Neural cell (in vitro differentiated cells): ENCODE results near the gene SMIM14. TPM values are rescaled to one million over a fixed set of nuclear protein-coding genes. Genes with fewer than 3 reads are reported as not detected.
"Not testable (repeated sequence)": the region's sequence is repeated elsewhere in the genome, so short reads cannot be mapped to it uniquely, and the experiment has no call there.

ENCODE experiments used
- H2AFZ ChIP-seq: fragments of 200-600, 300-800 bp; sonication (generic), shearing (Covaris generic); 2 replicates; pipeline ENCODE4 v1.6.0; 2014; ENCODE audit warnings: low read depth, mild to moderate bottlenecking, antibody characterized with exemption, low read length, moderate library complexity
- H3F3A ChIP-seq: fragments of 200-600 bp; shearing (Covaris generic); 2 replicates; pipeline ENCODE4 v1.6.1; 2016; ENCODE audit warnings: mild to moderate bottlenecking, moderate library complexity, mixed read lengths, antibody characterized with exemption, low read length; ENCODE audit not compliant: insufficient read depth, poor library complexity, severe bottlenecking
- H3K27ac ChIP-seq: fragments of 200-600, 300-800 bp; sonication (generic), shearing (Covaris generic); 2 replicates; pipeline ENCODE4 v1.5.1; 2014; ENCODE audit warnings: mild to moderate bottlenecking, low read length, moderate library complexity
- H3K27me3 ChIP-seq: fragments of 300-800, 200-600 bp; sonication (generic), shearing (Covaris generic); 2 replicates; pipeline ENCODE4 v1.6.0; 2014; ENCODE audit warnings: mild to moderate bottlenecking, low read depth, low read length, moderate library complexity; ENCODE audit not compliant: insufficient read depth
- H3K36me3 ChIP-seq: fragments of 300-800, 200-600 bp; sonication (generic), shearing (Covaris generic); 2 replicates; pipeline ENCODE4 v1.5.1; 2014; ENCODE audit warnings: mild to moderate bottlenecking, antibody characterized with exemption, low read length, moderate library complexity; ENCODE audit not compliant: insufficient read depth
- H3K4me2 ChIP-seq: fragments of 300-800, 200-600 bp; sonication (generic), shearing (Covaris generic); 2 replicates; pipeline ENCODE4 v1.6.0; 2014; ENCODE audit warnings: mild to moderate bottlenecking, low read length
- H3K4me3 ChIP-seq: fragments of 300-800, 200-600 bp; sonication (generic), shearing (Covaris generic); 2 replicates; pipeline ENCODE4 v1.5.1; 2014; ENCODE audit warnings: mild to moderate bottlenecking, low read length, moderate library complexity
- H3K79me2 ChIP-seq: fragments of 200-600 bp; shearing (Covaris generic); replicated peaks from 2 replicates; pipeline ENCODE4 v1.6.0; 2014; ENCODE audit warnings: mild to moderate bottlenecking, low read length, moderate library complexity; ENCODE audit not compliant: insufficient read depth
- H3K9ac ChIP-seq: fragments of 300-800, 200-600 bp; sonication (generic), shearing (Covaris generic); 2 replicates; pipeline ENCODE4 v1.6.1; 2016; ENCODE audit warnings: mild to moderate bottlenecking, low read length, mixed read lengths
- H3K9me2 ChIP-seq: fragments of 200-600 bp; shearing (Covaris generic); 2 replicates; pipeline ENCODE4 v1.6.1; 2016; ENCODE audit warnings: mild to moderate bottlenecking, low read length, mixed read lengths; ENCODE audit not compliant: insufficient read depth
- H3K9me3 ChIP-seq: fragments of 200-600, 300-800 bp; sonication (generic), shearing (Covaris generic); 2 replicates; pipeline ENCODE4 v1.6.1; 2016; ENCODE audit warnings: mild to moderate bottlenecking, mixed run types, low read length, moderate library complexity, mixed read lengths
- H4K20me1 ChIP-seq: fragments of 200-600 bp; shearing (Covaris generic); 2 replicates; pipeline ENCODE4 v1.6.1; 2016; ENCODE audit warnings: mild to moderate bottlenecking, mixed run types; ENCODE audit not compliant: insufficient read depth
- EP300 ChIP-seq: fragments of 450-650 bp; conservative IDR thresholded peaks from 2 replicates; pipeline ENCODE4 v1.6.1; 2014; ENCODE audit warnings: antibody characterized with exemption, mild to moderate bottlenecking, moderate library complexity; ENCODE audit not compliant: poor library complexity, severe bottlenecking
- EZH2 ChIP-seq: fragments of 200-600, 300-800 bp; shearing (Covaris generic), sonication (generic); IDR thresholded peaks from 2 replicates; pipeline ENCODE4 v1.6.1; 2014; ENCODE audit warnings: antibody characterized with exemption, low read length, borderline replicate concordance, mild to moderate bottlenecking; ENCODE audit not compliant: insufficient read depth, poor library complexity, severe bottlenecking
- MXI1 ChIP-seq: fragments of 450-650 bp; conservative IDR thresholded peaks from 2 replicates; pipeline ENCODE4 v1.6.1; 2014; ENCODE audit warnings: antibody characterized with exemption, mild to moderate bottlenecking; ENCODE audit not compliant: poor library complexity, severe bottlenecking
- POLR2AphosphoS5 ChIP-seq: IDR thresholded peaks from 2 replicates; pipeline ENCODE4 v1.6.1; 2012
- RAD21 ChIP-seq: fragments of 450-650 bp; conservative IDR thresholded peaks from 2 replicates; pipeline ENCODE4 v1.6.1; 2014; ENCODE audit warnings: antibody characterized with exemption, mild to moderate bottlenecking, moderate library complexity
- SMC3 ChIP-seq: fragments of 450-650 bp; conservative IDR thresholded peaks from 2 replicates; pipeline ENCODE4 v1.6.1; 2014; ENCODE audit warnings: antibody characterized with exemption, mild to moderate bottlenecking, moderate library complexity; ENCODE audit not compliant: poor library complexity
- TAF1 ChIP-seq: IDR thresholded peaks from 2 replicates; pipeline ENCODE4 v1.6.1; 2012; ENCODE audit warnings: low read depth
- polyA plus RNA-seq: library from polyadenylated mRNA; depleted of rRNA; stranded (reverse); fragments of >200 nt; gene quantifications from 2 replicates; pipeline ENCODE4 v1.2.3, GENCODE V29; 2014
- TF ChIP-seq, protein P1 (sequence below): fragments of 450-650 bp; IDR thresholded peaks from 2 replicates; pipeline ENCODE4 v1.5.1; 2014; ENCODE audit warnings: antibody characterized with exemption, mild to moderate bottlenecking, moderate library complexity; ENCODE audit not compliant: poor library complexity, severe bottlenecking
- TF ChIP-seq, protein P2 (sequence below): IDR thresholded peaks from 2 replicates; pipeline ENCODE4 v1.6.1; 2012; ENCODE audit warnings: borderline replicate concordance

Gene SMIM14
- polyA plus RNA-seq, 1 donor from 2014 or later: 55.6 TPM

DNA sequence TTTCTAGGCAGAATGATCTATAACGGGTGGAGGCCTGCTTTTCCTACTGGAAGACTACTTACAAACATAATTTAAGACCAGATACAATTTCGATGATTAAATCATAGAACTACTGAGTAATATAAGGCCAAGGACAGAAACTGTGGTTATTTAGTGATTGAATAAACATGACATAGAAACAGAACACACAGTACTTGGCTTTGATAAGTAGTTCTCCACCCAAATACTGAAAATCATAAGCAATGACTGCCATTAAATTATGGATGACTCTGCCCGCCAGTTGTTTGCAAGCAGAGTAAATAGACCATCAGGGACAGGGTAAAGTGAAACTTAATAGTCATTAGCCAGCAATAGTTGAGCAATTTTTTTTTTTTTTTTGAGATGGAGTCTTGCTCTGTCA, 17.2 kb upstream of the SMIM14 start:
- Histone ChIP-seq H4K20me1 (no peaks in the 10 kb centered on the region), H3K27ac (no peak overlapping the region), H3K4me3 (no peak overlapping the region), H3K9me2 (no peaks in the 10 kb centered on the region), H3K9me3 (no peaks in the 10 kb centered on the region), H3K4me2 (no peak overlapping the region), H2AFZ (no peak overlapping the region), H3K27me3 (no peaks in the 10 kb centered on the region), H3K79me2 (no peaks in the 10 kb centered on the region), H3K9ac (no peak overlapping the region), H3K36me3 (no peaks in the 10 kb centered on the region), H3F3A (no peaks in the 10 kb centered on the region)
- TF ChIP-seq, protein P1, sequence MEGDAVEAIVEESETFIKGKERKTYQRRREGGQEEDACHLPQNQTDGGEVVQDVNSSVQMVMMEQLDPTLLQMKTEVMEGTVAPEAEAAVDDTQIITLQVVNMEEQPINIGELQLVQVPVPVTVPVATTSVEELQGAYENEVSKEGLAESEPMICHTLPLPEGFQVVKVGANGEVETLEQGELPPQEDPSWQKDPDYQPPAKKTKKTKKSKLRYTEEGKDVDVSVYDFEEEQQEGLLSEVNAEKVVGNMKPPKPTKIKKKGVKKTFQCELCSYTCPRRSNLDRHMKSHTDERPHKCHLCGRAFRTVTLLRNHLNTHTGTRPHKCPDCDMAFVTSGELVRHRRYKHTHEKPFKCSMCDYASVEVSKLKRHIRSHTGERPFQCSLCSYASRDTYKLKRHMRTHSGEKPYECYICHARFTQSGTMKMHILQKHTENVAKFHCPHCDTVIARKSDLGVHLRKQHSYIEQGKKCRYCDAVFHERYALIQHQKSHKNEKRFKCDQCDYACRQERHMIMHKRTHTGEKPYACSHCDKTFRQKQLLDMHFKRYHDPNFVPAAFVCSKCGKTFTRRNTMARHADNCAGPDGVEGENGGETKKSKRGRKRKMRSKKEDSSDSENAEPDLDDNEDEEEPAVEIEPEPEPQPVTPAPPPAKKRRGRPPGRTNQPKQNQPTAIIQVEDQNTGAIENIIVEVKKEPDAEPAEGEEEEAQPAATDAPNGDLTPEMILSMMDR: no peak
- TF ChIP-seq, protein P2, sequence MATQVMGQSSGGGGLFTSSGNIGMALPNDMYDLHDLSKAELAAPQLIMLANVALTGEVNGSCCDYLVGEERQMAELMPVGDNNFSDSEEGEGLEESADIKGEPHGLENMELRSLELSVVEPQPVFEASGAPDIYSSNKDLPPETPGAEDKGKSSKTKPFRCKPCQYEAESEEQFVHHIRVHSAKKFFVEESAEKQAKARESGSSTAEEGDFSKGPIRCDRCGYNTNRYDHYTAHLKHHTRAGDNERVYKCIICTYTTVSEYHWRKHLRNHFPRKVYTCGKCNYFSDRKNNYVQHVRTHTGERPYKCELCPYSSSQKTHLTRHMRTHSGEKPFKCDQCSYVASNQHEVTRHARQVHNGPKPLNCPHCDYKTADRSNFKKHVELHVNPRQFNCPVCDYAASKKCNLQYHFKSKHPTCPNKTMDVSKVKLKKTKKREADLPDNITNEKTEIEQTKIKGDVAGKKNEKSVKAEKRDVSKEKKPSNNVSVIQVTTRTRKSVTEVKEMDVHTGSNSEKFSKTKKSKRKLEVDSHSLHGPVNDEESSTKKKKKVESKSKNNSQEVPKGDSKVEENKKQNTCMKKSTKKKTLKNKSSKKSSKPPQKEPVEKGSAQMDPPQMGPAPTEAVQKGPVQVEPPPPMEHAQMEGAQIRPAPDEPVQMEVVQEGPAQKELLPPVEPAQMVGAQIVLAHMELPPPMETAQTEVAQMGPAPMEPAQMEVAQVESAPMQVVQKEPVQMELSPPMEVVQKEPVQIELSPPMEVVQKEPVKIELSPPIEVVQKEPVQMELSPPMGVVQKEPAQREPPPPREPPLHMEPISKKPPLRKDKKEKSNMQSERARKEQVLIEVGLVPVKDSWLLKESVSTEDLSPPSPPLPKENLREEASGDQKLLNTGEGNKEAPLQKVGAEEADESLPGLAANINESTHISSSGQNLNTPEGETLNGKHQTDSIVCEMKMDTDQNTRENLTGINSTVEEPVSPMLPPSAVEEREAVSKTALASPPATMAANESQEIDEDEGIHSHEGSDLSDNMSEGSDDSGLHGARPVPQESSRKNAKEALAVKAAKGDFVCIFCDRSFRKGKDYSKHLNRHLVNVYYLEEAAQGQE: no peak
- TF ChIP-seq MXI1: no peak
- TF ChIP-seq SMC3: no peak
- no peak for TF ChIP-seq TAF1
- TF ChIP-seq EP300: no peak
- TF ChIP-seq EZH2: no peak
- TF ChIP-seq RAD21: no peak
- no peak for TF ChIP-seq POLR2AphosphoS5

DNA sequence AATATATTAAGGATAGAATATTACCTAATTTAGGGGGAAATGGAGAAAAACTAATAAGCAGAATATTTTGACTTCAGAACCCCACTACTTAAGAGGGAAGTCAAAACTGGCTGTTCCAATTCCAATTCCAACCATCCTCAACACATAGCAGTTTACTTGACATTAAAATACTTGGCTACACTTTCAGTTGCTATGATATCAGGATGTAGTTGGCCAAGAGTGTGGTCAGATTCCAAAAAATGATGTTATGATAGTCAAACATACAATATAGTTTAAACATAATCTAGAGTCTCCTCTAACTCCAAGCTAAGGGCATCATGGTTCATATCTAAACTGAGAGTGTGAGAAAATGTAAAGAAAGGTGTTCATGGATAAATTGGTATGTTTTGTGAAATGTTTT, 16.5 kb upstream of the SMIM14 start:
- no peaks in the 10 kb centered on the region for H3K27me3 ChIP-seq
- H2AFZ ChIP-seq: no peak overlapping the region
- no peak overlapping the region for H3K27ac ChIP-seq
- no peaks in the 10 kb centered on the region for H3K79me2 ChIP-seq
- no peak overlapping the region for H3K9ac ChIP-seq
- no peaks in the 10 kb centered on the region for H3F3A ChIP-seq
- no peaks in the 10 kb centered on the region for H3K9me2 ChIP-seq
- H3K4me3 ChIP-seq: no peak overlapping the region
- no peaks in the 10 kb centered on the region for H3K36me3 ChIP-seq
- no peaks in the 10 kb centered on the region for H3K9me3 ChIP-seq
- H3K4me2 ChIP-seq: no peak overlapping the region
- H4K20me1 ChIP-seq: no peaks in the 10 kb centered on the region
- TF ChIP-seq EP300 (no peak), TAF1 (no peak), RAD21 (no peak), EZH2 (no peak), MXI1 (no peak)
- TF ChIP-seq, protein P2: no peak
- TF ChIP-seq, protein P1: no peak

DNA sequence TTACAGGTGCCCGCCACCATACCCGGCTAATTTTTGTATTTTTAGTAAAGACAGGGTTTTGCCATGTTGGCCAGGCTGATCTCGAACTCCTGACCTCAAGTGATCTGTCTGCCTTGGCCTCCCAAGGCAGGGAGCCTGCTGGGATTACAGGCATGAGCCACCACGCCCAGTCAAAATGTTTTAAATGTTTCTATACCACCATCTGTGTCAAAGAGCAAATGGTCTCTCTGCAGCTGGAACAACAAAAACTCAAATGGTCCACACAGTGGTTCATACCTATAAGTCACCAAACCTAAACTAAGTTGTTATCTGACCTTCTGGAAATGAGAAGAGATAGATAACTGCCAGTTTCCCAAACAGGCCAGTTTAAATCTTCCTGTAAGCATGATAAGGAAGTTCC, 12.9 kb upstream of the SMIM14 start:
- not testable (repeated sequence) for H3K9me2 ChIP-seq, H3K4me3 ChIP-seq, H2AFZ ChIP-seq, H3K79me2 ChIP-seq, H3K27me3 ChIP-seq, H3K4me2 ChIP-seq, H3K9ac ChIP-seq, H3K27ac ChIP-seq, H3K9me3 ChIP-seq, H3F3A ChIP-seq, H4K20me1 ChIP-seq, H3K36me3 ChIP-seq
